HG03469 (cell line): ENCODE measurements around the gene SPATA17.

ENCODE experiments used
- ATAC-seq: cut with Tn5 transposase; IDR thresholded peaks from one replicate; pipeline ENCODE4 v1.9.1; 2021; ENCODE audit warnings: mild to moderate bottlenecking, moderate library complexity, moderate number of reproducible peaks; ENCODE audit not compliant: unreplicated experiment

Gene SPATA17

GRCh38 chr1:217907504-217907903 lies 276.4 kb downstream of the SPATA17 start:
- no peak for ATAC-seq

- ATAC-seq = no peak
These were observed 279.1 kb downstream of the SPATA17 start for GRCh38 chr1:217910203-217910602.

GRCh38 chr1:217910791-217911320 lies 279.7 kb downstream of the SPATA17 start:
- ATAC-seq = no peak

GRCh38 chr1:217911908-217912307 lies 280.8 kb downstream of the SPATA17 start:
- no peak for ATAC-seq

- no peak for ATAC-seq
These were observed 286.2 kb downstream of the SPATA17 start for GRCh38 chr1:217917281-217917887.

- no peak for ATAC-seq
These were observed 288.7 kb downstream of the SPATA17 start for GRCh38 chr1:217919683-217920388.
